ENCODE results near the gene BATF3.

The BATF3 gene

GRCh38 chr1:212699625-212700222 is at the start of gene BATF3:
BATF3 (minus strand) TSS chr1:212699840; CDS start chr1:212699762, 78 bp downstream.
- DNase-seq (ENCODE audit: low read depth) = no peak
- H3K4me3 ChIP-seq (ENCODE audit: control insufficient read depth, low read depth, low read length) = peak within 1 kb of the TSS; percentile 50
- TF ChIP-seq CTCF (conservative IDR thresholded peaks at IDR 0.05; ENCODE audit: control insufficient read depth, insufficient read depth, low read depth, low read length) = no peak

GRCh38 chr1:212746546-212746945 is 46.9 kb upstream of the BATF3 start:
- no peak overlapping the region for H3K4me3 ChIP-seq (ENCODE audit: control insufficient read depth, low read depth, low read length)
- DNase-seq (ENCODE audit: low read depth) = peak; percentile 24
- TF ChIP-seq CTCF (conservative IDR thresholded peaks at IDR 0.05; ENCODE audit: control insufficient read depth, insufficient read depth, low read depth, low read length) = no peak

- DNase-seq (ENCODE audit: low read depth) = no peak
- no peak for TF ChIP-seq CTCF (conservative IDR thresholded peaks at IDR 0.05; ENCODE audit: control insufficient read depth, insufficient read depth, low read depth, low read length)
- H3K4me3 ChIP-seq (ENCODE audit: control insufficient read depth, low read depth, low read length) = no peak overlapping the region
These were observed 45.7 kb upstream of the BATF3 start for GRCh38 chr1:212745303-212745702.

GRCh38 chr1:212743901-212744475 is 44.3 kb upstream of the BATF3 start:
- DNase-seq (ENCODE audit: low read depth) = no peak
- H3K4me3 ChIP-seq (ENCODE audit: control insufficient read depth, low read depth, low read length) = no peak overlapping the region
- no peak for TF ChIP-seq CTCF (conservative IDR thresholded peaks at IDR 0.05; ENCODE audit: control insufficient read depth, insufficient read depth, low read depth, low read length)

GRCh38 chr1:212738330-212738729 is 38.7 kb upstream of the BATF3 start:
- no peak overlapping the region for H3K4me3 ChIP-seq (ENCODE audit: control insufficient read depth, low read depth, low read length)
- DNase-seq (ENCODE audit: low read depth) = peak; percentile 31
- no peak for TF ChIP-seq CTCF (conservative IDR thresholded peaks at IDR 0.05; ENCODE audit: control insufficient read depth, insufficient read depth, low read depth, low read length)

- no peak overlapping the region for H3K4me3 ChIP-seq (ENCODE audit: control insufficient read depth, low read depth, low read length)
- no peak for TF ChIP-seq CTCF (conservative IDR thresholded peaks at IDR 0.05; ENCODE audit: control insufficient read depth, insufficient read depth, low read depth, low read length)
- no peak for DNase-seq (ENCODE audit: low read depth)
These were observed 37.9 kb upstream of the BATF3 start for GRCh38 chr1:212737559-212737958.
